IPS-20b (cell line): ENCODE data around the gene SERGEF.

Experiments
- H3K27ac ChIP-seq: one replicate; pipeline ENCODE4 v1.5.1; 2013; ENCODE audit warnings: low read length
- H3K27me3 ChIP-seq: 2 replicates; pipeline ENCODE4 v1.6.1; 2013; ENCODE audit warnings: mild to moderate bottlenecking, low read length, inconsistent platforms; ENCODE audit not compliant: insufficient read depth
- H3K36me3 ChIP-seq: 2 replicates; pipeline ENCODE4 v1.6.1; 2013; ENCODE audit warnings: low read depth, mild to moderate bottlenecking, inconsistent platforms, low read length, moderate library complexity; ENCODE audit not compliant: insufficient read depth
- H3K4me1 ChIP-seq: 2 replicates; pipeline ENCODE4 v1.6.1; 2013; ENCODE audit warnings: mild to moderate bottlenecking, control low read depth, inconsistent platforms, low read length, moderate library complexity; ENCODE audit not compliant: insufficient read depth
- H3K4me3 ChIP-seq: 2 replicates; pipeline ENCODE4 v1.5.1; 2013; ENCODE audit warnings: mild to moderate bottlenecking, low read length, inconsistent platforms
- H3K9ac ChIP-seq: 2 replicates; pipeline ENCODE4 v1.6.1; 2013; ENCODE audit warnings: low read depth, mild to moderate bottlenecking, inconsistent platforms, low read length, moderate library complexity
- H3K9me3 ChIP-seq: 2 replicates; pipeline ENCODE4 v1.6.1; 2013; ENCODE audit warnings: mild to moderate bottlenecking, low read depth, low read length, inconsistent platforms; ENCODE audit not compliant: insufficient read depth

The SERGEF gene

GRCh38 chr11:18012906-18013781 is at the start of gene SERGEF:
TSS of gene SERGEF (minus strand) at chr11:18013047. CDS start at chr11:18013010, 37 bp downstream.
- Histone ChIP-seq H3K9me3 (no peaks in the 10 kb centered on the region), H3K4me1 (peaks cover 5% of the 10 kb centered on the region; the same call in 1 of the 2 replicates), H3K9ac (peak within 1 kb of the TSS; percentile 71; the same call in 1 of the 2 replicates), H3K4me3 (peak within 1 kb of the TSS; percentile 95), H3K27me3 (peaks cover 38% of the 10 kb centered on the region), H3K27ac (no peak within 1 kb of the TSS), H3K36me3 (no peaks in the 10 kb centered on the region)

- no peak overlapping the region for H3K27ac ChIP-seq
- H3K27me3 ChIP-seq: no peaks in the 10 kb centered on the region
- no peaks in the 10 kb centered on the region for H3K9me3 ChIP-seq
- no peak overlapping the region for H3K4me3 ChIP-seq
- H3K9ac ChIP-seq: no peak overlapping the region
- H3K36me3 ChIP-seq: no peaks in the 10 kb centered on the region
- no peaks in the 10 kb centered on the region for H3K4me1 ChIP-seq
Measured at GRCh38 chr11:18061351-18061750, 48.5 kb upstream of the SERGEF start.

- H3K36me3 ChIP-seq: no peaks in the 10 kb centered on the region
- H3K9me3 ChIP-seq: no peaks in the 10 kb centered on the region
- H3K27me3 ChIP-seq: no peaks in the 10 kb centered on the region
- no peaks in the 10 kb centered on the region for H3K4me1 ChIP-seq
- no peak overlapping the region for H3K9ac ChIP-seq
- H3K4me3 ChIP-seq: no peak overlapping the region
- no peak overlapping the region for H3K27ac ChIP-seq
Measured at GRCh38 chr11:18056561-18057181, 43.8 kb upstream of the SERGEF start.

GRCh38 chr11:18054511-18055103 is 41.8 kb upstream of the SERGEF start:
- Histone ChIP-seq H3K4me3 (no peak overlapping the region), H3K9me3 (no peaks in the 10 kb centered on the region), H3K27me3 (no peaks in the 10 kb centered on the region), H3K9ac (no peak overlapping the region), H3K36me3 (no peaks in the 10 kb centered on the region), H3K4me1 (no peaks in the 10 kb centered on the region), H3K27ac (no peak overlapping the region)

- H3K4me3 ChIP-seq: no peak overlapping the region
- H3K9ac ChIP-seq: no peak overlapping the region
- H3K27me3 ChIP-seq: peaks cover 19% of the 10 kb centered on the region
- no peaks in the 10 kb centered on the region for H3K4me1 ChIP-seq
- no peaks in the 10 kb centered on the region for H3K9me3 ChIP-seq
- H3K27ac ChIP-seq: no peak overlapping the region
- H3K36me3 ChIP-seq: no peaks in the 10 kb centered on the region
Measured at GRCh38 chr11:18050848-18051247, 38.0 kb upstream of the SERGEF start.

GRCh38 chr11:18046116-18046777 is 33.4 kb upstream of the SERGEF start, which contains the start of gene TPH1:
TSS of gene TPH1 (minus strand) at chr11:18046269. CDS start at chr11:18040762, 5,507 bp downstream.
- Histone ChIP-seq H3K9me3 (no peaks in the 10 kb centered on the region), H3K4me1 (no peaks in the 10 kb centered on the region), H3K36me3 (no peaks in the 10 kb centered on the region), H3K27ac (no peak within 1 kb of the TSS), H3K9ac (no peak within 1 kb of the TSS), H3K27me3 (peaks cover 47% of the 10 kb centered on the region), H3K4me3 (peak within 1 kb of the TSS; percentile 60; the same call in 1 of the 2 replicates)

- H3K4me3 ChIP-seq: no peak overlapping the region
- no peaks in the 10 kb centered on the region for H3K36me3 ChIP-seq
- H3K4me1 ChIP-seq: no peaks in the 10 kb centered on the region
- no peak overlapping the region for H3K27ac ChIP-seq
- no peaks in the 10 kb centered on the region for H3K27me3 ChIP-seq
- no peak overlapping the region for H3K9ac ChIP-seq
- H3K9me3 ChIP-seq: no peaks in the 10 kb centered on the region
Measured at GRCh38 chr11:18036456-18036855, 23.6 kb upstream of the SERGEF start.

- no peaks in the 10 kb centered on the region for H3K36me3 ChIP-seq
- no peak overlapping the region for H3K9ac ChIP-seq
- H3K27me3 ChIP-seq: no peaks in the 10 kb centered on the region
- H3K4me1 ChIP-seq: no peaks in the 10 kb centered on the region
- H3K27ac ChIP-seq: no peak overlapping the region
- H3K9me3 ChIP-seq: no peaks in the 10 kb centered on the region
- no peak overlapping the region for H3K4me3 ChIP-seq
Measured at GRCh38 chr11:18027475-18027874, 14.6 kb upstream of the SERGEF start.

- Histone ChIP-seq H3K36me3 (no peaks in the 10 kb centered on the region), H3K9ac (no peak overlapping the region), H3K9me3 (no peaks in the 10 kb centered on the region), H3K27me3 (no peaks in the 10 kb centered on the region), H3K27ac (no peak overlapping the region), H3K4me3 (no peak overlapping the region), H3K4me1 (no peaks in the 10 kb centered on the region)
Measured at GRCh38 chr11:18022419-18022818, 9.6 kb upstream of the SERGEF start.

GRCh38 chr11:18019650-18020049 is 6.8 kb upstream of the SERGEF start:
- Histone ChIP-seq H3K36me3 (no peaks in the 10 kb centered on the region), H3K9ac (no peak overlapping the region), H3K4me1 (no peaks in the 10 kb centered on the region), H3K27ac (no peak overlapping the region), H3K27me3 (peaks cover 18% of the 10 kb centered on the region), H3K9me3 (no peaks in the 10 kb centered on the region), H3K4me3 (no peak overlapping the region)

GRCh38 chr11:18016789-18017188 is 3.9 kb upstream of the SERGEF start:
- no peak overlapping the region for H3K27ac ChIP-seq
- no peaks in the 10 kb centered on the region for H3K9me3 ChIP-seq
- peaks cover 35% of the 10 kb centered on the region for H3K27me3 ChIP-seq
- H3K4me3 ChIP-seq: no peak overlapping the region
- no peak overlapping the region for H3K9ac ChIP-seq
- peaks cover 4% of the 10 kb centered on the region; the same call in 1 of the 2 replicates for H3K4me1 ChIP-seq
- H3K36me3 ChIP-seq: no peaks in the 10 kb centered on the region
